Measurements from ENCODE around the gene MORN1.

- TF ChIP-seq CTCF (IDR thresholded peaks at IDR 0.05; ENCODE audit: low read length) = no peak
- no peak for TF ChIP-seq EZH2phosphoT487 (IDR thresholded peaks at IDR 0.05; ENCODE audit: low read length)
- TF ChIP-seq EZH2 (optimal IDR thresholded peaks at IDR 0.05; ENCODE audit: low read depth, low read length) = no peak
Observed at GRCh38 chr1:2350501-2350900, 40.9 kb downstream of the MORN1 start.

All from MM.1S (cell line).